ENCODE results near the gene SMIM43.

Gene SMIM43

GRCh38 chr4:121764702-121765367 lies at the start of gene SMIM43:
TSS of gene SMIM43 (minus strand) at chr4:121765164. CDS start at chr4:121765105, 59 bp downstream.
- no peak for DNase-seq (ENCODE audit: low read depth)
- H3K4me3 ChIP-seq (ENCODE audit: low read depth, low read length), result no peak within 1 kb of the TSS
- no peak for TF ChIP-seq CTCF (IDR thresholded peaks at IDR 0.05; ENCODE audit: control insufficient read depth, extremely low read depth, insufficient read depth)

- no peak overlapping the region for H3K4me3 ChIP-seq (ENCODE audit: low read depth, low read length)
- no peak for TF ChIP-seq CTCF (IDR thresholded peaks at IDR 0.05; ENCODE audit: control insufficient read depth, extremely low read depth, insufficient read depth)
- DNase-seq (ENCODE audit: low read depth), result no peak
These were observed 49.8 kb upstream of the SMIM43 start for GRCh38 chr4:121814756-121815155.

- no peak overlapping the region for H3K4me3 ChIP-seq (ENCODE audit: low read depth, low read length)
- no peak for TF ChIP-seq CTCF (IDR thresholded peaks at IDR 0.05; ENCODE audit: control insufficient read depth, extremely low read depth, insufficient read depth)
- DNase-seq (ENCODE audit: low read depth), result no peak
These were observed 46.2 kb upstream of the SMIM43 start for GRCh38 chr4:121811122-121811521.

- DNase-seq (ENCODE audit: low read depth), result no peak
- TF ChIP-seq CTCF (IDR thresholded peaks at IDR 0.05; ENCODE audit: control insufficient read depth, extremely low read depth, insufficient read depth), result no peak
- H3K4me3 ChIP-seq (ENCODE audit: low read depth, low read length), result no peak overlapping the region
These were observed 41.4 kb upstream of the SMIM43 start for GRCh38 chr4:121806411-121806810.

- no peak for TF ChIP-seq CTCF (IDR thresholded peaks at IDR 0.05; ENCODE audit: control insufficient read depth, extremely low read depth, insufficient read depth)
- H3K4me3 ChIP-seq (ENCODE audit: low read depth, low read length), result peak overlapping the region; percentile 88
- DNase-seq (ENCODE audit: low read depth), result no peak
These were observed 36.7 kb upstream of the SMIM43 start for GRCh38 chr4:121801715-121802075.

- peak; percentile 81 for DNase-seq (ENCODE audit: low read depth)
- H3K4me3 ChIP-seq (ENCODE audit: low read depth, low read length), result peak within 1 kb of the TSS; percentile 88
- no peak for TF ChIP-seq CTCF (IDR thresholded peaks at IDR 0.05; ENCODE audit: control insufficient read depth, extremely low read depth, insufficient read depth)
These were observed 36.2 kb upstream of the SMIM43 start, which contains the start of gene EXOSC9 for GRCh38 chr4:121800961-121801714. TSS of gene EXOSC9 (plus strand) at chr4:121801323. CDS start at chr4:121801425, 102 bp downstream.
